Measurements from ENCODE around the gene EFNA2. TPM values are rescaled to one million over a fixed set of nuclear protein-coding genes. Genes with fewer than 3 reads are reported as not detected.

Gene EFNA2
- total and polyA plus RNA-seq, 2 of the 4 experiments (the other 2 are of a cell fraction) = not detected

DNA sequence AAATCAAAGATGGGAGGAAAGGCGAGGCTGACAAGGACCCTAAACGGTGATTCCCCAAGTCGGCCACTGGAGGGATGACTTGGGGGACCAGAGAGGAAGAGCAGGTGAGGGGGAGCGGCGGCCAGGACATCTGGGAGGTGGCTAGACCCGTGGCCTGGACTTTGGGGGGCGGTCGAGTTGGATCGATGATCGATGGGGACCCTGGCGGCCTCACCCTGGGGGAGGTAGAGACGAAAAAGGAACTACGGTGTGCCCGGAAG, 24.2 kb upstream of the EFNA2 start:
- Histone ChIP-seq H3K9me3 (ENCODE audit: control insufficient read depth, insufficient read depth, low read length) (no peaks in the 10 kb centered on the region), H3K36me3 (ENCODE audit: control insufficient read depth, insufficient read depth, low read length) (peaks cover 24% of the 10 kb centered on the region), H2AFZ (replicated peaks; ENCODE audit: low read length, poor library complexity) (peak overlapping the region; percentile 85), H2AK5ac (ENCODE audit: low read depth, low read length) (peak overlapping the region; percentile 97), H3K56ac (ENCODE audit: extremely low read depth, insufficient read depth, low read length) (peak overlapping the region; percentile 85), H3K4me1 (ENCODE audit: control insufficient read depth, insufficient read depth, low read length) (peaks cover 47% of the 10 kb centered on the region), H3K9me1 (ENCODE audit: insufficient read depth, low read length) (peaks cover 11% of the 10 kb centered on the region), H2BK15ac (ENCODE audit: low read depth, low read length) (peak overlapping the region; percentile 69; the same call in 2 of the 3 replicates), H2BK120ac (ENCODE audit: low read depth, low read length) (peak overlapping the region; percentile 93), H3K14ac (replicated peaks; ENCODE audit: low read depth, low read length) (peak overlapping the region; percentile 82), H3K23ac (ENCODE audit: low read depth, low read length) (peak overlapping the region; percentile 98), H4K20me1 (ENCODE audit: insufficient read depth, low read length) (peaks cover 44% of the 10 kb centered on the region), H3K4me3 (ENCODE audit: insufficient read depth, low read depth, low read length) (peak overlapping the region; percentile 51), H2BK5ac (ENCODE audit: low read depth, low read length, poor library complexity, severe bottlenecking) (peak overlapping the region; percentile 92), H3K18ac (ENCODE audit: low read depth, low read length) (peak overlapping the region; percentile 49), H3K4ac (ENCODE audit: low read depth, low read length) (peak overlapping the region; percentile 97), H2BK20ac (ENCODE audit: low read depth, low read length) (peak overlapping the region; percentile 93), H4K8ac (ENCODE audit: low read depth in 2 of 2, low read length in 2 of 2) (peak overlapping the region; percentile 76 to 91), H3K27ac (ENCODE audit: insufficient read depth, low read length) (peak overlapping the region; percentile 93), H4K91ac (ENCODE audit: insufficient read depth, low read depth, low read length) (peak overlapping the region; percentile 96), H3K4me2 (ENCODE audit: low read depth, low read length) (peak overlapping the region; percentile 88), H3K27me3 (ENCODE audit: control insufficient read depth, insufficient read depth, low read length) (no peaks in the 10 kb centered on the region), H4K5ac (ENCODE audit: low read depth, low read length) (peak overlapping the region; percentile 73), H3K79me1 (ENCODE audit: low read depth in 1 of 2, low read length in 2 of 2) (peaks cover 0 to 63% of the 10 kb centered on the region in 2 experiments; a peak in 2 of 4 replicates), H3K9ac (ENCODE audit: low read depth, low read length) (peak overlapping the region; percentile 80), H2AK9ac (replicated peaks; ENCODE audit: low read depth, low read length, poor library complexity) (peak overlapping the region; percentile 99)
- intact Hi-C loops (cut with micrococcal nuclease) = no loop called here
- DNase-seq = no peak
- TF ChIP-seq MXI1 (IDR thresholded peaks at IDR 0.05; ENCODE audit: borderline replicate concordance, low read depth, low read length) = no peak
- 0 out of 2 replicates have a peak, but pooled peaks have one; percentile 19 for TF ChIP-seq POLR2A (IDR thresholded peaks at IDR 0.05; ENCODE audit: low read depth, low read length)
- TF ChIP-seq RCOR1 (IDR thresholded peaks at IDR 0.05; ENCODE audit: insufficient replicate concordance, low read length) = no peak
- TF ChIP-seq NFE2L2 (IDR thresholded peaks at IDR 0.05; ENCODE audit: low read depth, low read length) = no peak
- no peak for TF ChIP-seq CEBPB (IDR thresholded peaks at IDR 0.05; ENCODE audit: low read depth, low read length)
- TF ChIP-seq CHD1 (IDR thresholded peaks at IDR 0.05; ENCODE audit: low read depth, low read length) = no peak
- TF ChIP-seq, protein P1, sequence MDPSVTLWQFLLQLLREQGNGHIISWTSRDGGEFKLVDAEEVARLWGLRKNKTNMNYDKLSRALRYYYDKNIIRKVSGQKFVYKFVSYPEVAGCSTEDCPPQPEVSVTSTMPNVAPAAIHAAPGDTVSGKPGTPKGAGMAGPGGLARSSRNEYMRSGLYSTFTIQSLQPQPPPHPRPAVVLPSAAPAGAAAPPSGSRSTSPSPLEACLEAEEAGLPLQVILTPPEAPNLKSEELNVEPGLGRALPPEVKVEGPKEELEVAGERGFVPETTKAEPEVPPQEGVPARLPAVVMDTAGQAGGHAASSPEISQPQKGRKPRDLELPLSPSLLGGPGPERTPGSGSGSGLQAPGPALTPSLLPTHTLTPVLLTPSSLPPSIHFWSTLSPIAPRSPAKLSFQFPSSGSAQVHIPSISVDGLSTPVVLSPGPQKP (IDR thresholded peaks at IDR 0.05; ENCODE audit: borderline replicate concordance, low read depth, low read length) = no peak
- no peak for TF ChIP-seq FOS (IDR thresholded peaks at IDR 0.05; ENCODE audit: low read depth, low read length)
- no peak for TF ChIP-seq MAFK (IDR thresholded peaks at IDR 0.05; ENCODE audit: low read depth, low read length)
- no peak for TF ChIP-seq MAZ (IDR thresholded peaks at IDR 0.05; ENCODE audit: borderline replicate concordance, low read depth, low read length)
- no peak for TF ChIP-seq BHLHE40 (IDR thresholded peaks at IDR 0.05; ENCODE audit: low read depth, low read length)
- TF ChIP-seq RAD21 (IDR thresholded peaks at IDR 0.05; ENCODE audit: low read length) = no peak
- no peak for TF ChIP-seq SMC3 (IDR thresholded peaks at IDR 0.05; ENCODE audit: low read depth, low read length)
- TF ChIP-seq, protein P2, sequence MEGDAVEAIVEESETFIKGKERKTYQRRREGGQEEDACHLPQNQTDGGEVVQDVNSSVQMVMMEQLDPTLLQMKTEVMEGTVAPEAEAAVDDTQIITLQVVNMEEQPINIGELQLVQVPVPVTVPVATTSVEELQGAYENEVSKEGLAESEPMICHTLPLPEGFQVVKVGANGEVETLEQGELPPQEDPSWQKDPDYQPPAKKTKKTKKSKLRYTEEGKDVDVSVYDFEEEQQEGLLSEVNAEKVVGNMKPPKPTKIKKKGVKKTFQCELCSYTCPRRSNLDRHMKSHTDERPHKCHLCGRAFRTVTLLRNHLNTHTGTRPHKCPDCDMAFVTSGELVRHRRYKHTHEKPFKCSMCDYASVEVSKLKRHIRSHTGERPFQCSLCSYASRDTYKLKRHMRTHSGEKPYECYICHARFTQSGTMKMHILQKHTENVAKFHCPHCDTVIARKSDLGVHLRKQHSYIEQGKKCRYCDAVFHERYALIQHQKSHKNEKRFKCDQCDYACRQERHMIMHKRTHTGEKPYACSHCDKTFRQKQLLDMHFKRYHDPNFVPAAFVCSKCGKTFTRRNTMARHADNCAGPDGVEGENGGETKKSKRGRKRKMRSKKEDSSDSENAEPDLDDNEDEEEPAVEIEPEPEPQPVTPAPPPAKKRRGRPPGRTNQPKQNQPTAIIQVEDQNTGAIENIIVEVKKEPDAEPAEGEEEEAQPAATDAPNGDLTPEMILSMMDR (conservative IDR thresholded peaks at IDR 0.05; ENCODE audit: low read depth, low read length) = peak; percentile 22; the same call in 1 of the 2 replicates
- TF ChIP-seq, protein P3, sequence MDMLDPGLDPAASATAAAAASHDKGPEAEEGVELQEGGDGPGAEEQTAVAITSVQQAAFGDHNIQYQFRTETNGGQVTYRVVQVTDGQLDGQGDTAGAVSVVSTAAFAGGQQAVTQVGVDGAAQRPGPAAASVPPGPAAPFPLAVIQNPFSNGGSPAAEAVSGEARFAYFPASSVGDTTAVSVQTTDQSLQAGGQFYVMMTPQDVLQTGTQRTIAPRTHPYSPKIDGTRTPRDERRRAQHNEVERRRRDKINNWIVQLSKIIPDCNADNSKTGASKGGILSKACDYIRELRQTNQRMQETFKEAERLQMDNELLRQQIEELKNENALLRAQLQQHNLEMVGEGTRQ (IDR thresholded peaks at IDR 0.05; ENCODE audit: low read depth, low read length) = no peak
- TF ChIP-seq RFX5 (IDR thresholded peaks at IDR 0.05; ENCODE audit: low read depth, low read length) = no peak
- WGBS, 2 experiments (ENCODE audit: extremely low coverage in 2 of 2, insufficient read length in 1 of 2) = 13% methylated on average over 5 of the region's 14 CpGs; no CpG with 5 or more reads in 1 of the 2 experiments
- CTCF ChIA-PET = no interaction called here
- dilution Hi-C loops (cut with HindIII; ENCODE audit: low sequenced_read_pairs, unreplicated experiment) = no loop called here
- POLR2A ChIA-PET (ENCODE audit: unreplicated experiment) = no interaction called here
- BruUV-seq (replicated peaks) = no TSS peak
- no peak for ATAC-seq (ENCODE audit: low read depth)
- in situ Hi-C loops (cut with MboI; ENCODE audit: low sequenced_read_pairs) = no loop called here

Data from IMR-90 (cell line).